ENCODE data around the gene CENPM. TPM values are rescaled to one million over a fixed set of nuclear protein-coding genes. Genes with fewer than 3 reads are reported as not detected.

The CENPM gene
- polyA plus RNA-seq, 1 donor from 2014 or later, result 2.1 TPM

DNA sequence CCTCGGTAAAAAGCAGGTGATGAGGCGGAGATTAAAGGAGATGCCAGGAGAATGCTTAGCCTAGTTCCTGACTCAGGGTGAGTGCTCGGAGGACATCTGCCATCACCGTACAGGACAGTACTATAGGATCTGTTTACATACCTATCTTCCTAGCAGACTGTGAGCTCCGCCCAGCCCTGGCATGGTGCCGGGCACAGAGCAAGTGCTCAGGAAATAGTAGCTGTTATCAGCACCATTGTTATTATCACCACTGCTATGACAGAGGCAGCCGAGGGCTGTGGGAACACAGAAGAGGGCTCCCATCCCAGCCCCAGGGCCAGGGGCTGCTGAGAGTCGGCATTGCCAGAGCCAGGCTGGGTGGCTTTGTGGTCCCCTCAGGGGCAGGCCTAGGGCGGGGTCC, 21.6 kb upstream of the CENPM start:
- H4K20me1 ChIP-seq (ENCODE audit: insufficient read depth), result no peaks in the 10 kb centered on the region
- no peaks in the 10 kb centered on the region for H3K27me3 ChIP-seq (ENCODE audit: insufficient read depth, low read depth, low read length)
- H3K9me3 ChIP-seq (ENCODE audit: low read length), result no peaks in the 10 kb centered on the region
- H3K9ac ChIP-seq (ENCODE audit: low read length), result no peak overlapping the region
- no peak overlapping the region for H3K27ac ChIP-seq (ENCODE audit: low read length)
- H3K9me2 ChIP-seq (ENCODE audit: insufficient read depth, low read length), result no peaks in the 10 kb centered on the region
- no peak overlapping the region for H2AFZ ChIP-seq (ENCODE audit: low read depth, low read length)
- no peak overlapping the region for H3K4me2 ChIP-seq (ENCODE audit: low read length)
- no peaks in the 10 kb centered on the region for H3F3A ChIP-seq (ENCODE audit: insufficient read depth, low read length, poor library complexity, severe bottlenecking)
- H3K36me3 ChIP-seq (ENCODE audit: insufficient read depth, low read length), result no peaks in the 10 kb centered on the region
- no peaks in the 10 kb centered on the region for H3K79me2 ChIP-seq (replicated peaks; ENCODE audit: insufficient read depth, low read length)
- no peak overlapping the region for H3K4me3 ChIP-seq (ENCODE audit: low read length)
- TF ChIP-seq, protein P1, sequence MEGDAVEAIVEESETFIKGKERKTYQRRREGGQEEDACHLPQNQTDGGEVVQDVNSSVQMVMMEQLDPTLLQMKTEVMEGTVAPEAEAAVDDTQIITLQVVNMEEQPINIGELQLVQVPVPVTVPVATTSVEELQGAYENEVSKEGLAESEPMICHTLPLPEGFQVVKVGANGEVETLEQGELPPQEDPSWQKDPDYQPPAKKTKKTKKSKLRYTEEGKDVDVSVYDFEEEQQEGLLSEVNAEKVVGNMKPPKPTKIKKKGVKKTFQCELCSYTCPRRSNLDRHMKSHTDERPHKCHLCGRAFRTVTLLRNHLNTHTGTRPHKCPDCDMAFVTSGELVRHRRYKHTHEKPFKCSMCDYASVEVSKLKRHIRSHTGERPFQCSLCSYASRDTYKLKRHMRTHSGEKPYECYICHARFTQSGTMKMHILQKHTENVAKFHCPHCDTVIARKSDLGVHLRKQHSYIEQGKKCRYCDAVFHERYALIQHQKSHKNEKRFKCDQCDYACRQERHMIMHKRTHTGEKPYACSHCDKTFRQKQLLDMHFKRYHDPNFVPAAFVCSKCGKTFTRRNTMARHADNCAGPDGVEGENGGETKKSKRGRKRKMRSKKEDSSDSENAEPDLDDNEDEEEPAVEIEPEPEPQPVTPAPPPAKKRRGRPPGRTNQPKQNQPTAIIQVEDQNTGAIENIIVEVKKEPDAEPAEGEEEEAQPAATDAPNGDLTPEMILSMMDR (IDR thresholded peaks at IDR 0.05; ENCODE audit: poor library complexity, severe bottlenecking), result no peak
- TF ChIP-seq MXI1 (conservative IDR thresholded peaks at IDR 0.05; ENCODE audit: poor library complexity, severe bottlenecking) (no peak), POLR2AphosphoS5 (IDR thresholded peaks at IDR 0.05) (no peak), EP300 (conservative IDR thresholded peaks at IDR 0.05; ENCODE audit: poor library complexity, severe bottlenecking) (no peak), RAD21 (conservative IDR thresholded peaks at IDR 0.05) (no peak), TAF1 (IDR thresholded peaks at IDR 0.05; ENCODE audit: low read depth) (no peak), EZH2 (IDR thresholded peaks at IDR 0.05; ENCODE audit: borderline replicate concordance, insufficient read depth, low read length, poor library complexity, severe bottlenecking) (no peak), SMC3 (conservative IDR thresholded peaks at IDR 0.05; ENCODE audit: poor library complexity) (no peak)
- TF ChIP-seq, protein P2, sequence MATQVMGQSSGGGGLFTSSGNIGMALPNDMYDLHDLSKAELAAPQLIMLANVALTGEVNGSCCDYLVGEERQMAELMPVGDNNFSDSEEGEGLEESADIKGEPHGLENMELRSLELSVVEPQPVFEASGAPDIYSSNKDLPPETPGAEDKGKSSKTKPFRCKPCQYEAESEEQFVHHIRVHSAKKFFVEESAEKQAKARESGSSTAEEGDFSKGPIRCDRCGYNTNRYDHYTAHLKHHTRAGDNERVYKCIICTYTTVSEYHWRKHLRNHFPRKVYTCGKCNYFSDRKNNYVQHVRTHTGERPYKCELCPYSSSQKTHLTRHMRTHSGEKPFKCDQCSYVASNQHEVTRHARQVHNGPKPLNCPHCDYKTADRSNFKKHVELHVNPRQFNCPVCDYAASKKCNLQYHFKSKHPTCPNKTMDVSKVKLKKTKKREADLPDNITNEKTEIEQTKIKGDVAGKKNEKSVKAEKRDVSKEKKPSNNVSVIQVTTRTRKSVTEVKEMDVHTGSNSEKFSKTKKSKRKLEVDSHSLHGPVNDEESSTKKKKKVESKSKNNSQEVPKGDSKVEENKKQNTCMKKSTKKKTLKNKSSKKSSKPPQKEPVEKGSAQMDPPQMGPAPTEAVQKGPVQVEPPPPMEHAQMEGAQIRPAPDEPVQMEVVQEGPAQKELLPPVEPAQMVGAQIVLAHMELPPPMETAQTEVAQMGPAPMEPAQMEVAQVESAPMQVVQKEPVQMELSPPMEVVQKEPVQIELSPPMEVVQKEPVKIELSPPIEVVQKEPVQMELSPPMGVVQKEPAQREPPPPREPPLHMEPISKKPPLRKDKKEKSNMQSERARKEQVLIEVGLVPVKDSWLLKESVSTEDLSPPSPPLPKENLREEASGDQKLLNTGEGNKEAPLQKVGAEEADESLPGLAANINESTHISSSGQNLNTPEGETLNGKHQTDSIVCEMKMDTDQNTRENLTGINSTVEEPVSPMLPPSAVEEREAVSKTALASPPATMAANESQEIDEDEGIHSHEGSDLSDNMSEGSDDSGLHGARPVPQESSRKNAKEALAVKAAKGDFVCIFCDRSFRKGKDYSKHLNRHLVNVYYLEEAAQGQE (IDR thresholded peaks at IDR 0.05; ENCODE audit: borderline replicate concordance), result no peak

- TF ChIP-seq SMC3 (conservative IDR thresholded peaks at IDR 0.05; ENCODE audit: poor library complexity) (peak; percentile 74), RAD21 (conservative IDR thresholded peaks at IDR 0.05) (peak; percentile 73), EZH2 (IDR thresholded peaks at IDR 0.05; ENCODE audit: borderline replicate concordance, insufficient read depth, low read length, poor library complexity, severe bottlenecking) (no peak)
- TF ChIP-seq, protein P1 (IDR thresholded peaks at IDR 0.05; ENCODE audit: poor library complexity, severe bottlenecking), result peak; percentile 67
- H3K36me3 ChIP-seq (ENCODE audit: insufficient read depth, low read length), result no peaks in the 10 kb centered on the region
- H2AFZ ChIP-seq (ENCODE audit: low read depth, low read length), result no peak overlapping the region
- no peaks in the 10 kb centered on the region for H4K20me1 ChIP-seq (ENCODE audit: insufficient read depth)
- H3K9ac ChIP-seq (ENCODE audit: low read length), result no peak overlapping the region
- H3F3A ChIP-seq (ENCODE audit: insufficient read depth, low read length, poor library complexity, severe bottlenecking), result no peaks in the 10 kb centered on the region
- H3K27ac ChIP-seq (ENCODE audit: low read length), result no peak overlapping the region
- H3K9me2 ChIP-seq (ENCODE audit: insufficient read depth, low read length), result no peaks in the 10 kb centered on the region
- H3K9me3 ChIP-seq (ENCODE audit: low read length), result no peaks in the 10 kb centered on the region
- H3K4me2 ChIP-seq (ENCODE audit: low read length), result no peak overlapping the region
- H3K79me2 ChIP-seq (replicated peaks; ENCODE audit: insufficient read depth, low read length), result no peaks in the 10 kb centered on the region
- H3K4me3 ChIP-seq (ENCODE audit: low read length), result no peak overlapping the region
- no peaks in the 10 kb centered on the region for H3K27me3 ChIP-seq (ENCODE audit: insufficient read depth, low read depth, low read length)
These were observed 19.8 kb upstream of the CENPM start for GRCh38 chr22:41966607-41967240.

Measured in neural cell (in vitro differentiated cells).